Caco-2 (cell line): Measurements from ENCODE around the gene CYP4F3. TPM values are rescaled to one million over a fixed set of nuclear protein-coding genes. Genes with fewer than 3 reads are reported as not detected.

Source experiments
- BruUV-seq: library from RNA; stranded (reverse); fragments of 400-500 nt; replicated peaks from 2 replicates; lab custom pipeline; 2021; lab: Mats Ljungman, UMichigan
- CTCF ChIA-PET: fragments of 300-600 bp; sonication (Branson Sonifier 250); formaldehyde crosslinking; loops from one replicate; lab custom pipeline; 2022; ENCODE audit warnings: antibody characterized with exemption; lab: Charles Lee
- POLR2A ChIA-PET: fragments of 300-600 bp; sonication (Branson Sonifier 250); formaldehyde crosslinking; loops from one replicate; lab custom pipeline; 2022; ENCODE audit warnings: antibody characterized with exemption; lab: Charles Lee
- DNase-seq, 2 experiments: peaks; one replicate each; pipeline versions ENCODE4 v3.0.0 to v3.0.0-alpha.2; 2020 to 2022
- H3K27me3 ChIP-seq: replicated peaks from 2 replicates; pipeline ENCODE4 v1.6.0; 2011; ENCODE audit warnings: low read length; ENCODE audit not compliant: control insufficient read depth, insufficient read depth
- H3K36me3 ChIP-seq: 2 replicates; pipeline ENCODE4 v1.5.1; 2011; ENCODE audit warnings: low read length; ENCODE audit not compliant: control insufficient read depth, insufficient read depth
- H3K4me1 ChIP-seq: fragments of 250-450 bp; sonication (Bioruptor Pico); 2 replicates; pipeline ENCODE4 v1.5.1; 2020; ENCODE audit warnings: mild to moderate bottlenecking
- H3K4me3 ChIP-seq: 2 replicates; pipeline ENCODE4 v1.5.1; 2011; ENCODE audit warnings: low read depth, mild to moderate bottlenecking, control low read depth, low read length
- H3K9me3 ChIP-seq: fragments of 250-450 bp; sonication (Bioruptor Pico); 2 replicates; pipeline ENCODE4 v1.5.1; 2020; ENCODE audit warnings: mild to moderate bottlenecking, moderate library complexity
- H3K27ac Mint-ChIP-seq: one replicate; pipeline ENCODE4 v1.8.0; 2022; ENCODE audit warnings: mixed read lengths; ENCODE audit not compliant: unreplicated experiment
- H3K27me3 Mint-ChIP-seq: one replicate; pipeline ENCODE4 v1.8.0; 2022; ENCODE audit warnings: mixed read lengths; ENCODE audit not compliant: insufficient read depth, unreplicated experiment
- H3K36me3 Mint-ChIP-seq: one replicate; pipeline ENCODE4 v1.8.0; 2022; ENCODE audit warnings: mild to moderate bottlenecking, mixed read lengths; ENCODE audit not compliant: insufficient read depth, unreplicated experiment
- H3K4me1 Mint-ChIP-seq: one replicate; pipeline ENCODE4 v1.8.0; 2022; ENCODE audit warnings: low read depth, mixed read lengths; ENCODE audit not compliant: unreplicated experiment
- H3K4me3 Mint-ChIP-seq: one replicate; pipeline ENCODE4 v1.8.0; 2022; ENCODE audit warnings: mild to moderate bottlenecking, moderate library complexity, mixed read lengths; ENCODE audit not compliant: unreplicated experiment
- H3K9me3 Mint-ChIP-seq: one replicate; pipeline ENCODE4 v1.8.0; 2022; ENCODE audit warnings: mixed read lengths; ENCODE audit not compliant: unreplicated experiment
- CTCF ChIP-seq, 2 experiments: fragments of 200-600 bp in 1 of 2; IDR thresholded peaks; 1 replicate in 1 of 2; 2 replicates in 1 of 2; pipeline versions ENCODE4 v1.5.1 to v1.8.0; 2011 to 2022; ENCODE audit warnings: antibody characterized with exemption in 1 of 2, control low read depth in 1 of 2, inconsistent platforms in 1 of 2, low read depth in 1 of 2, low read length in 1 of 2, mild to moderate bottlenecking in 1 of 2, moderate library complexity in 1 of 2; ENCODE audit not compliant: insufficient read depth in 1 of 2, severe bottlenecking in 1 of 2, unreplicated experiment in 1 of 2
- intact Hi-C: fragments of 100-400 bp; cut with micrococcal nuclease; formaldehyde crosslinking; loops from one replicate; pipeline ENCODE4 v1.10.0; 2022; ENCODE audit not compliant: unreplicated experiment
- total RNA-seq: library from RNA; stranded (reverse); gene quantifications from 2 replicates; pipeline ENCODE4 v1.2.3, GENCODE V29; 2022

The CYP4F3 gene
- total RNA-seq, 1 experiment from 2014 or later: 0.93 TPM

DNA sequence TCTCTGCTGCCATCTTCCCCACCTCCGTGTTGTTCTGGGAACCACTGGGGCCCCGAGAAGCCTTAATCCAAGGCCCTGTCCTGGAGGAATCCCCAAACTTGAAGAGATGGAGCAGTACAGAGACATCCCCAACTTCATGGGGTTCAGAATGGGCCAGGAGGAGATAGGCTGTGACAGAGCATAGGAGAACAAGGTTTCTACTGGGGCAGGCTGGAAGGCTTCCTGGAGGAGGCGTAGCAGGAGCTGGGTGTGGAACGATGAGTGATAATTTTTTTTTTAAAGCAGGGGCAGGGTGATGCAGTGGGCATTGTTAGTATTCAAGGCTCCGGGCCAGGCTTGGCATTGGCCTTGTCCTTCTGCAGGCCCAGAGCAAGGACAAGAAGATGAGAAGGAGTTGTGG lies 22.4 kb upstream of the CYP4F3 start:
- no peaks in the 10 kb centered on the region for H3K36me3 ChIP-seq
- no peak for TF ChIP-seq CTCF (IDR thresholded peaks at IDR 0.05; ENCODE audit: insufficient read depth in 1 of 2, low read depth in 1 of 2, low read length in 1 of 2, severe bottlenecking in 1 of 2, unreplicated experiment in 1 of 2)
- intact Hi-C loops: no loop called here
- Mint-ChIP-seq H3K36me3 (no peaks in the 10 kb centered on the region), H3K4me3 (no peak overlapping the region), H3K4me1 (peaks cover 5% of the 10 kb centered on the region), H3K27ac (no peak overlapping the region), H3K9me3 (peaks cover 10% of the 10 kb centered on the region), H3K27me3 (peaks cover 14% of the 10 kb centered on the region)
- H3K4me3 ChIP-seq: no peak overlapping the region
- H3K27me3 ChIP-seq: no peaks in the 10 kb centered on the region; the same call in 1 of the 2 replicates
- no peak for DNase-seq
- ChIA-PET POLR2A (no interaction called here), CTCF (interaction anchor here (1.0 kb wide), 1 partner anchor 63 kb away, joined by 3 read pairs; no protein-coding TSS in a partner anchor)
- no TSS peak for BruUV-seq
- H3K9me3 ChIP-seq: no peaks in the 10 kb centered on the region
- no peaks in the 10 kb centered on the region for H3K4me1 ChIP-seq

DNA sequence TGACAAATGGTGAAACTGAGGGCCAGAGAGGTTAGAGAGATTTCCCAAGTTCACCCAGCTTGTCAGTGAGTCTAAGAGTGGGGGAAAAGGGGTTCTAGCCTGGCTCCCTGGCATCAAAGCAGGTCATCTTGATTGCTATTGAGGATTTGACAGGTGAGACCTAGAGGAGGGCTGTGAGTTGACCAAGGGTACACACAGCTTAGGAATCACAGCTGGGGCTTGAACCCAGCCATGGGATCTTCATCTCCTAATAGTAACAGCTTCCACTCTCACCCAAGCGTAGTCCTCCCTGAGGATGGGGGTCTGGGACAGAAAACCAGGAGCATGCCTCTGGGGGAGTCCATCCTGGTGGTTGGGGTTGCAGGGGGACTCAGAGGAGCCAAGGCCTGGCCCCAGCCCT lies 18.9 kb upstream of the CYP4F3 start:
- Histone ChIP-seq H3K27me3 (no peaks in the 10 kb centered on the region; the same call in 1 of the 2 replicates), H3K36me3 (no peaks in the 10 kb centered on the region), H3K4me1 (no peaks in the 10 kb centered on the region), H3K9me3 (no peaks in the 10 kb centered on the region), H3K4me3 (no peak overlapping the region)
- peaks cover 10% of the 10 kb centered on the region for H3K9me3 Mint-ChIP-seq
- H3K27me3 Mint-ChIP-seq: peaks cover 10% of the 10 kb centered on the region
- no TSS peak for BruUV-seq
- no peak for TF ChIP-seq CTCF (IDR thresholded peaks at IDR 0.05; ENCODE audit: insufficient read depth in 1 of 2, low read depth in 1 of 2, low read length in 1 of 2, severe bottlenecking in 1 of 2, unreplicated experiment in 1 of 2)
- no peak for DNase-seq
- H3K4me1 Mint-ChIP-seq: no peaks in the 10 kb centered on the region
- intact Hi-C loops: loop anchor here (10.0 kb wide), 1 partner anchor 403 kb away; no protein-coding TSS in a partner anchor
- no peak overlapping the region for H3K4me3 Mint-ChIP-seq
- H3K36me3 Mint-ChIP-seq: no peaks in the 10 kb centered on the region
- no peak overlapping the region for H3K27ac Mint-ChIP-seq
- POLR2A ChIA-PET: no interaction called here
- CTCF ChIA-PET: no interaction called here

GRCh38 chr19:15622991-15623390 lies 17.7 kb upstream of the CYP4F3 start:
- Mint-ChIP-seq H3K4me3 (no peak overlapping the region), H3K27me3 (peaks cover 9% of the 10 kb centered on the region), H3K9me3 (peaks cover 10% of the 10 kb centered on the region), H3K27ac (no peak overlapping the region), H3K4me1 (no peaks in the 10 kb centered on the region), H3K36me3 (no peaks in the 10 kb centered on the region)
- ChIA-PET POLR2A (no interaction called here), CTCF (no interaction called here)
- BruUV-seq: no TSS peak
- no peak for TF ChIP-seq CTCF (IDR thresholded peaks at IDR 0.05; ENCODE audit: insufficient read depth in 1 of 2, low read depth in 1 of 2, low read length in 1 of 2, severe bottlenecking in 1 of 2, unreplicated experiment in 1 of 2)
- Histone ChIP-seq H3K4me3 (no peak overlapping the region), H3K4me1 (no peaks in the 10 kb centered on the region), H3K27me3 (no peaks in the 10 kb centered on the region; the same call in 1 of the 2 replicates), H3K36me3 (no peaks in the 10 kb centered on the region), H3K9me3 (no peaks in the 10 kb centered on the region)
- intact Hi-C loops: loop anchor here (10.0 kb wide), 1 partner anchor 402 kb away; no protein-coding TSS in a partner anchor
- no peak for DNase-seq
